OCI-LY3 (cell line): ENCODE data around the gene EPN3.

ENCODE experiments used
- H2AFZ ChIP-seq: fragments of 200-600, 300-600 bp; shearing (Covaris generic); 2 replicates; pipeline ENCODE4 v1.6.0; 2014; ENCODE audit warnings: antibody characterized with exemption, low read depth, low read length
- H3K27ac ChIP-seq: fragments of 200-600, 300-600 bp; sonication (generic); 2 replicates; pipeline ENCODE4 v1.5.1; 2014; ENCODE audit warnings: mild to moderate bottlenecking, low read length, moderate library complexity, mixed read lengths
- H3K27me3 ChIP-seq: fragments of 200-600, 300-600 bp; sonication (generic); 2 replicates; pipeline ENCODE4 v1.6.1; 2014; ENCODE audit warnings: low read depth, low read length, mixed read lengths
- H3K36me3 ChIP-seq: fragments of 200-600, 300-600 bp; sonication (generic); replicated peaks from 2 replicates; pipeline ENCODE3; 2014; ENCODE audit warnings: low read depth, low read length, mixed read lengths
- H3K4me1 ChIP-seq: fragments of 300-600, 200-600 bp; sonication (generic); 2 replicates; pipeline ENCODE4 v1.6.1; 2014; ENCODE audit warnings: low read length, mixed read lengths
- H3K4me2 ChIP-seq: fragments of 200-600, 300-600 bp; sonication (generic); 2 replicates; pipeline ENCODE4 v1.6.1; 2014; ENCODE audit warnings: low read length, mixed read lengths
- H3K4me3 ChIP-seq: fragments of 300-600, 200-600 bp; sonication (generic); 2 replicates; pipeline ENCODE4 v1.5.1; 2014; ENCODE audit warnings: antibody characterized with exemption, mild to moderate bottlenecking, low read length, moderate library complexity
- H3K79me2 ChIP-seq: fragments of 300-600, 200-600 bp; shearing (Covaris generic); 2 replicates; pipeline ENCODE4 v1.6.1; 2014; ENCODE audit warnings: mild to moderate bottlenecking, low read length, mixed read lengths
- H3K9ac ChIP-seq: fragments of 300-600, 200-600 bp; shearing (Covaris generic); 2 replicates; pipeline ENCODE4 v1.6.0; 2014; ENCODE audit warnings: mild to moderate bottlenecking, low read length, moderate library complexity
- H3K9me3 ChIP-seq: fragments of 200-600, 300-600 bp; shearing (Covaris generic); 2 replicates; pipeline ENCODE4 v1.6.1; 2014; ENCODE audit warnings: low read length, mixed read lengths; ENCODE audit not compliant: insufficient read depth
- H4K20me1 ChIP-seq: fragments of 200-600, 300-600 bp; sonication (generic); 2 replicates; pipeline ENCODE4 v1.6.1; 2016; ENCODE audit warnings: low read length, mixed read lengths; ENCODE audit not compliant: insufficient read depth
- EZH2phosphoT487 ChIP-seq: fragments of 200-600 bp; shearing (Covaris generic); IDR thresholded peaks from 2 replicates; pipeline ENCODE4 v1.6.1; 2018; ENCODE audit warnings: antibody characterized with exemption, mixed run types, low read depth
- TF ChIP-seq, protein P1 (sequence below): fragments of 200-600, 300-600 bp; sonication (generic); IDR thresholded peaks from 2 replicates; pipeline ENCODE4 v1.5.1; 2014; ENCODE audit warnings: antibody characterized with exemption, low read length, low read depth

Gene EPN3

DNA sequence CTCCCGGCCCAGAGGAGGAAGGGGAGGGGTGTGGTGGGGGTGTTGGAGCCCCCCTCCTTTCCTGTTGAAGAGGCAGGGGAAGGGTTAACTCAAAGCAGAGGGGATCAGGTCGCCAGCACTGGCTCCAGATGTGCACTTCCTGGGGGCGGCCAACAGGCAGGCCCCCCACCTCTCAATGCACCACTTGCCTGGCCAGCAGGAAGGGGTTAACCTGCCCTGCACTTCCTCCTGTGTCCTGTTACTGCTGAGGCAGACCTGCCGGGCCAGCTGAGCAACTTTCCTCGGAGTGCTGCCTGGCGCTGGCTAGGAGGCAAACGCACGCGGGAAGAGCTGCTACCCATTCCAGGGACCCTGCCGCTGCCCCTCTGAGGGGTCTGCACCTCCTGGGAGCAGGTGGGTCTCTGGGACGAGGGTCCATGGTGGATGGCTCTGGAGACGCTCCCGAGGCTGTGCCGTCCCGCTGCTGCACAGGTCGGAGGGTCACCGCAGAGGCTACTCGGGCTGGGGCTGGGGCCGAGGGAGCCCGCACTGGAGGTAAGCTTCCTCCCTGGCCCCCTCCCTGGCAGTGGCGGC, at the start of gene EPN3:
TSS of gene EPN3 (plus strand) at position 284 of the 573 bp plus-strand sequence. CDS start 3,822 bp downstream, outside the sequence.
- H3K36me3 ChIP-seq, result no peaks in the 10 kb centered on the region
- no peak within 1 kb of the TSS for H2AFZ ChIP-seq
- H4K20me1 ChIP-seq, result no peaks in the 10 kb centered on the region
- no peaks in the 10 kb centered on the region for H3K9me3 ChIP-seq
- no peak within 1 kb of the TSS for H3K4me2 ChIP-seq
- no peaks in the 10 kb centered on the region for H3K4me1 ChIP-seq
- H3K79me2 ChIP-seq, result no peaks in the 10 kb centered on the region
- no peak within 1 kb of the TSS for H3K9ac ChIP-seq
- TF ChIP-seq, protein P1, sequence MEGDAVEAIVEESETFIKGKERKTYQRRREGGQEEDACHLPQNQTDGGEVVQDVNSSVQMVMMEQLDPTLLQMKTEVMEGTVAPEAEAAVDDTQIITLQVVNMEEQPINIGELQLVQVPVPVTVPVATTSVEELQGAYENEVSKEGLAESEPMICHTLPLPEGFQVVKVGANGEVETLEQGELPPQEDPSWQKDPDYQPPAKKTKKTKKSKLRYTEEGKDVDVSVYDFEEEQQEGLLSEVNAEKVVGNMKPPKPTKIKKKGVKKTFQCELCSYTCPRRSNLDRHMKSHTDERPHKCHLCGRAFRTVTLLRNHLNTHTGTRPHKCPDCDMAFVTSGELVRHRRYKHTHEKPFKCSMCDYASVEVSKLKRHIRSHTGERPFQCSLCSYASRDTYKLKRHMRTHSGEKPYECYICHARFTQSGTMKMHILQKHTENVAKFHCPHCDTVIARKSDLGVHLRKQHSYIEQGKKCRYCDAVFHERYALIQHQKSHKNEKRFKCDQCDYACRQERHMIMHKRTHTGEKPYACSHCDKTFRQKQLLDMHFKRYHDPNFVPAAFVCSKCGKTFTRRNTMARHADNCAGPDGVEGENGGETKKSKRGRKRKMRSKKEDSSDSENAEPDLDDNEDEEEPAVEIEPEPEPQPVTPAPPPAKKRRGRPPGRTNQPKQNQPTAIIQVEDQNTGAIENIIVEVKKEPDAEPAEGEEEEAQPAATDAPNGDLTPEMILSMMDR, result no peak
- TF ChIP-seq EZH2phosphoT487, result no peak
- peaks cover 36% of the 10 kb centered on the region for H3K27me3 ChIP-seq
- H3K4me3 ChIP-seq, result no peak within 1 kb of the TSS
- H3K27ac ChIP-seq, result no peak within 1 kb of the TSS

DNA sequence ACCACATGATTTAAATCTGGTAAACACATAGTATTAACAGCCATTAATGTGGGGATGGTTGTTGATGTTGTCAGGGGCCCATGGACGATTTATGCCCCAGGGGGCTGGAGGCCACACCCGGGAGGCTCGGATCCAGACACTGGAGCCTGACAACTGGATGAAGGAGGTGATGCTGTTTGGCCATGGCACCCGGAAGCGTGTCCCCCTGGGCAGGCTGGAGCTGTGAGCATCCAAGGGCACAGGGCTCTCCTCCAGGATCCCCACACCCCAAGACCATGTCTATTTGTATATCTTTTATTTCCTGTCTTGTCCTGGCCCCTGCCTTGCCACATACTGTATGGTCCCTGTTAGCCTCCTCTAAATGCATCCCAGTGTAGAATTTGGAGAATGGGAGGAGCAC, 49.3 kb upstream of the EPN3 start:
- no peak overlapping the region for H3K27ac ChIP-seq
- no peak overlapping the region for H2AFZ ChIP-seq
- H3K27me3 ChIP-seq, result no peaks in the 10 kb centered on the region
- H3K9me3 ChIP-seq, result no peaks in the 10 kb centered on the region
- H3K36me3 ChIP-seq, result peaks cover 13% of the 10 kb centered on the region
- H4K20me1 ChIP-seq, result no peaks in the 10 kb centered on the region
- H3K79me2 ChIP-seq, result peaks cover 12% of the 10 kb centered on the region
- TF ChIP-seq, protein P1, result no peak
- no peak for TF ChIP-seq EZH2phosphoT487
- H3K4me3 ChIP-seq, result no peak overlapping the region
- no peak overlapping the region for H3K9ac ChIP-seq
- H3K4me2 ChIP-seq, result no peak overlapping the region
- H3K4me1 ChIP-seq, result peaks cover 12% of the 10 kb centered on the region; the same call in 1 of the 2 replicates

DNA sequence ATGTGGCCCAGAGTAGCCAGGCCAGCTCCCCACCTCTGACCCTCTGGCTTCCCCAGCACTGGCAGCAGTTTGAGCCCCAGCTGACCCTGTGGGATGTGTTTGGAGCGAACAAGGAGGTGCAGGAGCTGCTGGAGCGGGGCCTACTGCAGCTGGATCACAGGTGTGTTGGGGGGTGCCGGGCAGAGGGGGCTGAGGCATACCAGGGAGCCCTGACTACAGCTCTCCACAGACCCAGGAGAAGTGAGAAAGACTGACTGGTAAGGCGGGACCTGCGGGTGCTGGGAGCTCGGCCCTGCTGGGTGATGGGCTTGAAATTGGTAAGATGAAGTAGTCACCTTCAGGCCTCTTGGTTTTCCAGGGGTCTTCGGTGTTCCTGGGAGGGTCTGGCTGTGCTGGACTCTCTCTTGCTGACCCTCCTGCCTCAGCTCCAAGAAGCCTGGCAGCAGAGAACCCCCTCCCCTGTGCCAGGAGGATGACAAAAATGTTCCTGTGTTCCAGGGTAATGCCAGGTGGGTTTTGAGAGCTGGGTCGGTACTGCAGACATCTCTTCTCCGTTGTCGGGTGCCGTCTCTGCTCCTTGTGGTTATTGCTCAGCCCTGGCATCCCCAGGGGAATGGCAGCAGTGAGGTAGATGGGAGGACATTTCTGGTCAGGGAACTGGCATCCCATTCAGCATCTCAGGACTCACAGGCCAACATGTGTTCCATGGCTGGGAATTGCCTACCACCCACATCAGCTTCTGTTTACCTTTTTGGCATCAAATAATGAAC, 48.0 kb upstream of the EPN3 start:
- H4K20me1 ChIP-seq, result no peaks in the 10 kb centered on the region
- no peak overlapping the region for H3K4me2 ChIP-seq
- peaks cover 11% of the 10 kb centered on the region for H3K79me2 ChIP-seq
- peaks cover 8% of the 10 kb centered on the region; the same call in 1 of the 2 replicates for H3K4me1 ChIP-seq
- no peaks in the 10 kb centered on the region for H3K27me3 ChIP-seq
- TF ChIP-seq, protein P1, result no peak
- TF ChIP-seq EZH2phosphoT487, result no peak
- peaks cover 13% of the 10 kb centered on the region for H3K36me3 ChIP-seq
- no peak overlapping the region for H3K9ac ChIP-seq
- H3K4me3 ChIP-seq, result no peak overlapping the region
- no peak overlapping the region for H2AFZ ChIP-seq
- H3K27ac ChIP-seq, result no peak overlapping the region
- H3K9me3 ChIP-seq, result no peaks in the 10 kb centered on the region
